Suprapubic skin (tissue), 3 donors: Measurements from ENCODE around the gene EFR3B.

Experiments
- POLR2A ChIP-seq, 2 donors: fragments of 450-650 bp; IDR thresholded peaks; one replicate each; pipeline ENCODE4 v1.6.1; 2017; ENCODE audit warnings: antibody characterized with exemption in 2 of 2, mild to moderate bottlenecking in 2 of 2, moderate library complexity in 2 of 2
- TF ChIP-seq, protein P1 (sequence below), 2 donors: fragments of 200-600 bp in 1 of 2; fragments of 450-650 bp in 1 of 2; sonication (generic) in 1 of 2; IDR thresholded peaks; one replicate each; pipeline ENCODE4 v1.5.1; 2016 to 2019; ENCODE audit warnings: antibody characterized with exemption in 2 of 2, mild to moderate bottlenecking in 1 of 2, moderate library complexity in 1 of 2

GRCh38 chr2:25077789-25078169 is 35.9 kb downstream of the EFR3B start:
- TF ChIP-seq, protein P1, sequence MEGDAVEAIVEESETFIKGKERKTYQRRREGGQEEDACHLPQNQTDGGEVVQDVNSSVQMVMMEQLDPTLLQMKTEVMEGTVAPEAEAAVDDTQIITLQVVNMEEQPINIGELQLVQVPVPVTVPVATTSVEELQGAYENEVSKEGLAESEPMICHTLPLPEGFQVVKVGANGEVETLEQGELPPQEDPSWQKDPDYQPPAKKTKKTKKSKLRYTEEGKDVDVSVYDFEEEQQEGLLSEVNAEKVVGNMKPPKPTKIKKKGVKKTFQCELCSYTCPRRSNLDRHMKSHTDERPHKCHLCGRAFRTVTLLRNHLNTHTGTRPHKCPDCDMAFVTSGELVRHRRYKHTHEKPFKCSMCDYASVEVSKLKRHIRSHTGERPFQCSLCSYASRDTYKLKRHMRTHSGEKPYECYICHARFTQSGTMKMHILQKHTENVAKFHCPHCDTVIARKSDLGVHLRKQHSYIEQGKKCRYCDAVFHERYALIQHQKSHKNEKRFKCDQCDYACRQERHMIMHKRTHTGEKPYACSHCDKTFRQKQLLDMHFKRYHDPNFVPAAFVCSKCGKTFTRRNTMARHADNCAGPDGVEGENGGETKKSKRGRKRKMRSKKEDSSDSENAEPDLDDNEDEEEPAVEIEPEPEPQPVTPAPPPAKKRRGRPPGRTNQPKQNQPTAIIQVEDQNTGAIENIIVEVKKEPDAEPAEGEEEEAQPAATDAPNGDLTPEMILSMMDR (IDR thresholded peaks at IDR 0.05) = no peak
- TF ChIP-seq POLR2A (IDR thresholded peaks at IDR 0.05) = no peak
